HepG2 (cell line): ENCODE results near the gene TLK2. TPM values are rescaled to one million over a fixed set of nuclear protein-coding genes. Genes with fewer than 3 reads are reported as not detected.

Source experiments
- ATAC-seq: fragments of 200-7000 bp; cut with Tn5 transposase; 3 replicates; pipeline ENCODE4 v1.9.1; 2020; ENCODE audit warnings: mild to moderate bottlenecking, moderate library complexity
- BruUV-seq: library from RNA; stranded (reverse); fragments of 400-500 nt; replicated peaks from 2 replicates; lab custom pipeline; 2021; lab: Mats Ljungman, UMichigan
- CTCF ChIA-PET: fragments of 300-600 bp; formaldehyde crosslinking; extraction: SDS; loops from one replicate; lab custom pipeline; 2021; ENCODE audit warnings: low total read pairs, inconsistent platforms, low intra/inter-chr PET ratio; lab: Yijun Ruan, JAX
- POLR2A ChIA-PET: fragments of 350-600 bp; sonication (Branson Sonifier 250); formaldehyde crosslinking; loops from one replicate; lab custom pipeline; 2020; ENCODE audit warnings: antibody characterized with exemption, inconsistent platforms; lab: Yijun Ruan, JAX
- DNase-seq: peaks from one replicate; pipeline ENCODE4 v3.0.0-alpha.2; 2015; ENCODE audit warnings: low spot score
- FAIRE-seq: peaks from 3 replicates; lab custom pipeline; 2011; peaks lifted over from hg19 to GRCh38; lab: Jason Lieb, UNC
- H2AFZ ChIP-seq: one replicate; pipeline ENCODE4 v1.6.1; 2011; ENCODE audit warnings: low read length, inconsistent platforms
- H3K27ac ChIP-seq: fragments of 300-600 bp; 3 replicates; pipeline ENCODE4 v1.8.0; 2011; ENCODE audit warnings: mixed run types, mild to moderate bottlenecking, mixed read lengths, low read length, inconsistent platforms; ENCODE audit not compliant: insufficient read depth; ENCODE audit errors: extremely low read length
- H3K27me3 ChIP-seq, 2 experiments: fragments of 200-600 bp in 1 of 2; 2 replicates in 1 of 2; 3 replicates in 1 of 2; pipeline versions ENCODE4 v1.6.0 to v1.8.0; 2011; ENCODE audit warnings: low read length in 2 of 2, mild to moderate bottlenecking in 2 of 2, moderate library complexity in 2 of 2, inconsistent platforms in 1 of 2; ENCODE audit not compliant: insufficient read depth in 2 of 2, control insufficient read depth in 1 of 2
- H3K36me3 ChIP-seq, 2 experiments: fragments of 200-600 bp in 1 of 2; replicated peaks in 1 of 2; 2 replicates in 1 of 2; 3 replicates in 1 of 2; pipeline versions ENCODE4 v1.5.1 to v1.8.0; 2011; ENCODE audit warnings: low read length in 2 of 2, inconsistent platforms in 1 of 2; ENCODE audit not compliant: insufficient read depth in 2 of 2, control insufficient read depth in 1 of 2
- H3K4me1 ChIP-seq: 2 replicates; pipeline ENCODE4 v1.5.1; 2012; ENCODE audit warnings: low read length, inconsistent platforms; ENCODE audit not compliant: insufficient read depth
- H3K4me2 ChIP-seq: 2 replicates; pipeline ENCODE4 v1.6.0; 2011; ENCODE audit warnings: low read depth, low read length, inconsistent platforms
- H3K4me3 ChIP-seq, 3 experiments: fragments of 200-600 bp in 1 of 3; sonication (generic), shearing (Covaris generic) in 1 of 3; replicated peaks in 1 of 3; 2 replicates each; pipeline ENCODE4 v1.5.1; 2011 to 2016; ENCODE audit warnings: low read length in 3 of 3, inconsistent platforms in 2 of 3, low read depth in 2 of 3, mild to moderate bottlenecking in 2 of 3, control low read depth in 1 of 3, mixed read lengths in 1 of 3; ENCODE audit not compliant: insufficient read depth in 1 of 3
- H3K79me2 ChIP-seq: one replicate; pipeline ENCODE4 v1.6.1; 2011; ENCODE audit warnings: low read length, inconsistent platforms; ENCODE audit not compliant: insufficient read depth
- H3K9ac ChIP-seq: 2 replicates; pipeline ENCODE4 v1.6.0; 2011; ENCODE audit warnings: mild to moderate bottlenecking, low read depth, low read length, inconsistent platforms; ENCODE audit not compliant: insufficient read depth
- H3K9me3 ChIP-seq: 2 replicates; pipeline ENCODE4 v1.5.1; 2012; ENCODE audit warnings: mild to moderate bottlenecking, low read length
- H4K20me1 ChIP-seq: 2 replicates; pipeline ENCODE4 v1.6.0; 2011; ENCODE audit warnings: inconsistent platforms, mild to moderate bottlenecking, low read length, moderate library complexity; ENCODE audit not compliant: insufficient read depth
- ATF7 ChIP-seq, 2 experiments: fragments of 450-650 bp in 1 of 2; sonication (generic) in 1 of 2; formaldehyde crosslinking in 1 of 2; IDR thresholded peaks; 2 replicates each; pipeline versions ENCODE4 v1.4.0 to v1.6.1; 2016 to 2020; ENCODE audit warnings: antibody characterized with exemption in 1 of 2, mild to moderate bottlenecking in 1 of 2, missing genetic modification reagents in 1 of 2
- ELF3 ChIP-seq: IDR thresholded peaks from 2 replicates; pipeline ENCODE4 v1.6.1; 2016; ENCODE audit warnings: missing genetic modification reagents, missing compliant biosample characterization
- GATAD1 ChIP-seq: IDR thresholded peaks from 2 replicates; pipeline ENCODE4 v1.6.1; 2016; ENCODE audit warnings: missing genetic modification reagents, missing compliant biosample characterization
- HNRNPL ChIP-seq: fragments of 200-400 bp; formaldehyde crosslinking; IDR thresholded peaks from 2 replicates; pipeline ENCODE4 v1.6.1; 2017; ENCODE audit warnings: mild to moderate bottlenecking, low read depth, low read length
- KDM3A ChIP-seq: IDR thresholded peaks from 2 replicates; pipeline ENCODE4 v1.6.1; 2018; ENCODE audit warnings: low read depth, missing compliant biosample characterization
- MAF1 ChIP-seq: sonication (generic); formaldehyde crosslinking; IDR thresholded peaks from 2 replicates; pipeline ENCODE4 v1.5.0; 2020; ENCODE audit warnings: missing genetic modification reagents, borderline replicate concordance
- NCOA1 ChIP-seq: sonication (generic); formaldehyde crosslinking; IDR thresholded peaks from 2 replicates; pipeline ENCODE4 v1.9.0; 2021; ENCODE audit warnings: missing genetic modification reagents
- NR3C1 ChIP-seq: sonication (generic); formaldehyde crosslinking; IDR thresholded peaks from 2 replicates; pipeline ENCODE4 v1.4.0; 2020; ENCODE audit warnings: missing genetic modification reagents
- PAWR ChIP-seq: sonication (generic); formaldehyde crosslinking; IDR thresholded peaks from 2 replicates; pipeline ENCODE4 v1.4.0; 2020; ENCODE audit warnings: missing genetic modification reagents, mild to moderate bottlenecking, borderline replicate concordance
- RBFOX2 ChIP-seq: fragments of 200-400 bp; formaldehyde crosslinking; IDR thresholded peaks from 2 replicates; pipeline ENCODE4 v1.6.1; 2017; ENCODE audit warnings: low read depth, mild to moderate bottlenecking, low read length
- STAT5B ChIP-seq: sonication (generic); formaldehyde crosslinking; IDR thresholded peaks from 2 replicates; pipeline ENCODE4 v1.4.0; 2020; ENCODE audit warnings: missing genetic modification reagents
- ZNF121 ChIP-seq: sonication (generic); formaldehyde crosslinking; IDR thresholded peaks from 2 replicates; pipeline ENCODE4 v1.5.0; 2020; ENCODE audit warnings: mild to moderate bottlenecking, missing genetic modification reagents
- ZNF205 ChIP-seq: IDR thresholded peaks from 2 replicates; pipeline ENCODE4 v1.6.1; 2018; ENCODE audit warnings: missing biosample characterization, missing genetic modification reagents
- ZNF230 ChIP-seq: sonication (generic); formaldehyde crosslinking; IDR thresholded peaks from 2 replicates; pipeline ENCODE4 v1.4.0; 2020; ENCODE audit warnings: mild to moderate bottlenecking, missing genetic modification reagents
- ZNF3 ChIP-seq: IDR thresholded peaks from 2 replicates; pipeline ENCODE4 v1.7.0; 2017; ENCODE audit warnings: inconsistent platforms
- ZNF598 ChIP-seq: sonication (generic); formaldehyde crosslinking; IDR thresholded peaks from 2 replicates; pipeline ENCODE4 v1.5.1; 2020; ENCODE audit warnings: mild to moderate bottlenecking, missing genetic modification reagents, borderline replicate concordance
- ZNF768 ChIP-seq: sonication (generic); formaldehyde crosslinking; IDR thresholded peaks from 2 replicates; pipeline ENCODE4 v1.4.0; 2020; ENCODE audit warnings: missing genetic modification reagents
- ZNF776 ChIP-seq: sonication (generic); formaldehyde crosslinking; IDR thresholded peaks from 2 replicates; pipeline ENCODE4 v1.4.0; 2020; ENCODE audit warnings: mild to moderate bottlenecking, missing genetic modification reagents
- ZNF781 ChIP-seq: sonication (generic); formaldehyde crosslinking; IDR thresholded peaks from 2 replicates; pipeline ENCODE4 v1.5.1; 2020; ENCODE audit warnings: borderline replicate concordance, mild to moderate bottlenecking, missing genetic modification reagents; ENCODE audit errors: not compliant biosample characterization
- ZNF878 ChIP-seq: sonication (generic); formaldehyde crosslinking; IDR thresholded peaks from 2 replicates; pipeline ENCODE4 v1.8.1; 2023; ENCODE audit warnings: mild to moderate bottlenecking, missing genetic modification reagents, moderate library complexity
- ZSCAN31 ChIP-seq: sonication (generic); formaldehyde crosslinking; IDR thresholded peaks from 2 replicates; pipeline ENCODE4 v1.5.0; 2020; ENCODE audit warnings: low read depth, mild to moderate bottlenecking, missing genetic modification reagents
- WGBS: methylation state at CpG from one replicate; pipeline ENCODE4 v1.1.6; 2017; ENCODE audit warnings: low lambda C conversion rate; 5-methylcytosine and 5-hydroxymethylcytosine counted together
- in situ Hi-C: cut with HindIII; loops from 2 replicates; pipeline ENCODE4 v1.10.0; 2017; ENCODE audit warnings: low pct_unique_long_range_greater_than_20kb; ENCODE audit not compliant: extremely low pct_ligation_motif_present
- intact Hi-C: fragments of 100-400 bp; cut with micrococcal nuclease; formaldehyde crosslinking; loops from one replicate; pipeline ENCODE4 v1.10.0; 2022; ENCODE audit not compliant: unreplicated experiment
- polyA plus RNA-seq, 8 experiments: library from polyadenylated mRNA; depleted of rRNA in 3 of 8; stranded (reverse) in 7 of 8; unstranded in 1 of 8; fragments of >200 nt; fragmentation: Illumina TruSeq in 4 of 8; extraction: Trizol in 4 of 8; gene quantifications; 2 replicates each; pipeline versions ENCODE4 v1.2.1 to v1.2.3, GENCODE V29; 2011 to 2016; ENCODE audit warnings: low read depth in 4 of 8, missing spikeins in 1 of 8, mixed read lengths in 1 of 8; ENCODE audit not compliant: insufficient read depth in 1 of 8
- total RNA-seq, 5 experiments: library from RNA; depleted of rRNA; stranded (reverse); fragments of >200 nt; fragmentation: Illumina TruSeq; extraction: Trizol; gene quantifications; 2 replicates each; pipeline ENCODE4 v1.2.3, GENCODE V29; 2016; ENCODE audit warnings: low read depth in 1 of 5
- TF ChIP-seq, protein P1 (sequence below): sonication (generic); formaldehyde crosslinking; IDR thresholded peaks from 2 replicates; pipeline ENCODE4 v1.4.0; 2020; ENCODE audit warnings: low read depth, missing genetic modification reagents

TLK2 gene
- total and polyA plus RNA-seq, 2 of the 13 experiments (the other 11 are each of a cell fraction or from before 2014, with no cell fraction given), result 58.7 to 60.8 TPM

DNA sequence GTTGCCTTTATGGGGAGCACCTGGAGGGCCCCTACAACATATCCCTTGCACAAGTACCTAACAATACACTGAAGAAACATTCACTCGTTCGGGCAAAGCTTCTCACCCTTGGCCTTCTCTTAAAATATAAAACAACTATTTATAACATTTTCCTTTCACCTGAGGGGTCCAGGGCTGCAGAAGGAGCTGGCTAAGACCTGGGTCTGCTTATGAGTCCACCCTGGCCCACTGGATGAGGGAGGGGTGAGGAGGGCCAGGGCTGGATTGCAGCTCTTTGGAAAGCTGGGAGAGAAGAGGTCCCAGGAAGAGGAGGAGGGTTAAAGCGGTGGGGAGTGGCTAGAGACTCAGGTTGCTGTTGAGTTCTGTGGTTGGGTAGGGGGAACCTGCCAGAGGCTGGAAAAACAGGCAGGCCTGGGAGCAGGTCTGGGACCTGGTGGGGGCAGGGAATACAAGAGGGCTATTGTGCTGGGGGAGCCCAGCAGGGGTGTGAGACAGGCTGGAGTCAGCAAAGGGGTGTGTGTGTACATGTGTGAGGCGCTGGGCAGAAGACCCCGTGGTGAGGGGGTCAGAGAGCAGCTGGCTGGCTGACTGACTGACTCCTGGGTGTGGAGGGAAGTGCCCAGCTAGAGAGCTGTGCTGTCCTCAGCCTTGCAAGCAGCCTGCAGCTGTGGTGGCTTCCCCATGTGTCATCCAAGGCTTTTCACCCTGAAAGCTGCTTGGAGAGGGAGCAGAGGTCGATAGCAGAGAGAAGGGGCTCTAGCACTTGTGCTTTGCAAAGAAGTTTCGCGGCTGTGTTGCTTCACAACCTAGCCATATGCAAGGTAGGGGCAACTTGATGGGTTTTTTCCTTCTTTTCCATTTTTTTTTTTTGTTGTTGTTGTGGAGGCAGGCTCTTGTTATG lies 138.6 kb downstream of the TLK2 start:
- peak; percentile 88 for ATAC-seq
- peak overlapping the region; percentile 57 for H3K9ac ChIP-seq
- CTCF ChIA-PET, result no interaction called here
- no TSS peak for BruUV-seq
- POLR2A ChIA-PET, result no interaction called here
- H3K9me3 ChIP-seq, result no peaks in the 10 kb centered on the region
- no peak overlapping the region for H2AFZ ChIP-seq
- peaks cover 4 to 14% of the 10 kb centered on the region in 2 experiments; a peak in 4 of 5 replicates for H3K36me3 ChIP-seq
- H3K4me2 ChIP-seq, result peak overlapping the region; percentile 69
- in situ Hi-C loops (no loop called here), intact Hi-C loops (no loop called here)
- H3K79me2 ChIP-seq, result no peaks in the 10 kb centered on the region
- H3K27me3 ChIP-seq, result no peaks in the 10 kb centered on the region
- H4K20me1 ChIP-seq, result no peaks in the 10 kb centered on the region; the same call in 1 of the 2 replicates
- H3K27ac ChIP-seq, result peak overlapping the region; percentile 72
- DNase-seq, result peak; percentile 97
- H3K4me1 ChIP-seq, result peaks cover 36% of the 10 kb centered on the region
- peak; percentile 94 for FAIRE-seq
- H3K4me3 ChIP-seq, result peak overlapping the region in 1 of 3 experiments; percentile 29; a peak in 2 of 6 replicates
- WGBS, result 21% methylated on average over 8 of the region's 8 CpGs
- 0 out of 2 replicates have a peak, but pooled peaks have one; percentile 31 for TF ChIP-seq ZSCAN31 (CRISPR knock-in tag)
- TF ChIP-seq ZNF878 (CRISPR knock-in tag), result no peak
- no peak; the same call in 1 of the 2 replicates for TF ChIP-seq ZNF768 (CRISPR knock-in tag)
- TF ChIP-seq ZNF121 (CRISPR knock-in tag), result no peak
- TF ChIP-seq RBFOX2, result no peak
- TF ChIP-seq ZNF781, result no peak
- no peak for TF ChIP-seq NCOA1 (CRISPR knock-in tag)
- peak; percentile 22; the same call in 1 of the 2 replicates for TF ChIP-seq GATAD1
- TF ChIP-seq ZNF205 (CRISPR knock-in tag), result no peak
- no peak for TF ChIP-seq ATF7 (IDR thresholded peaks at IDR 0.05)
- TF ChIP-seq ATF7 (CRISPR knock-in tag; IDR thresholded peaks at IDR 0.05), result peak; percentile 63; the same call in 1 of the 2 replicates
- TF ChIP-seq, protein P1, sequence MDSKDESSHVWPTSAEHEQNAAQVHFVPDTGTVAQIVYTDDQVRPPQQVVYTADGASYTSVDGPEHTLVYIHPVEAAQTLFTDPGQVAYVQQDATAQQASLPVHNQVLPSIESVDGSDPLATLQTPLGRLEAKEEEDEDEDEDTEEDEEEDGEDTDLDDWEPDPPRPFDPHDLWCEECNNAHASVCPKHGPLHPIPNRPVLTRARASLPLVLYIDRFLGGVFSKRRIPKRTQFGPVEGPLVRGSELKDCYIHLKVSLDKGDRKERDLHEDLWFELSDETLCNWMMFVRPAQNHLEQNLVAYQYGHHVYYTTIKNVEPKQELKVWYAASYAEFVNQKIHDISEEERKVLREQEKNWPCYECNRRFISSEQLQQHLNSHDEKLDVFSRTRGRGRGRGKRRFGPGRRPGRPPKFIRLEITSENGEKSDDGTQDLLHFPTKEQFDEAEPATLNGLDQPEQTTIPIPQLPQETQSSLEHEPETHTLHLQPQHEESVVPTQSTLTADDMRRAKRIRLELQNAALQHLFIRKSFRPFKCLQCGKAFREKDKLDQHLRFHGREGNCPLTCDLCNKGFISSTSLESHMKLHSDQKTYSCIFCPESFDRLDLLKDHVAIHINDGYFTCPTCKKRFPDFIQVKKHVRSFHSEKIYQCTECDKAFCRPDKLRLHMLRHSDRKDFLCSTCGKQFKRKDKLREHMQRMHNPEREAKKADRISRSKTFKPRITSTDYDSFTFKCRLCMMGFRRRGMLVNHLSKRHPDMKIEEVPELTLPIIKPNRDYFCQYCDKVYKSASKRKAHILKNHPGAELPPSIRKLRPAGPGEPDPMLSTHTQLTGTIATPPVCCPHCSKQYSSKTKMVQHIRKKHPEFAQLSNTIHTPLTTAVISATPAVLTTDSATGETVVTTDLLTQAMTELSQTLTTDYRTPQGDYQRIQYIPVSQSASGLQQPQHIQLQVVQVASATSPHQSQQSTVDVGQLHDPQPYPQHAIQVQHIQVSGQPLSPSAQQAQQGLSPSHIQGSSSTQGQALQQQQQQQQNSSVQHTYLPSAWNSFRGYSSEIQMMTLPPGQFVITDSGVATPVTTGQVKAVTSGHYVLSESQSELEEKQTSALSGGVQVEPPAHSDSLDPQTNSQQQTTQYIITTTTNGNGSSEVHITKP, result no peak; the same call in none of the 2 replicates
- 0 out of 2 replicates have a peak, but pooled peaks have one; percentile 66 for TF ChIP-seq PAWR
- TF ChIP-seq STAT5B, result no peak
- no peak for TF ChIP-seq ZNF776 (CRISPR knock-in tag)
- 0 out of 2 replicates have a peak, but pooled peaks have one; percentile 66 for TF ChIP-seq ZNF3 (CRISPR knock-in tag)
- TF ChIP-seq HNRNPL, result peak; percentile 59; the same call in 1 of the 2 replicates
- no peak for TF ChIP-seq ZNF230 (CRISPR knock-in tag)
- TF ChIP-seq ZNF598 (CRISPR knock-in tag), result no peak
- TF ChIP-seq NR3C1 (CRISPR knock-in tag), result no peak
- no peak for TF ChIP-seq KDM3A (CRISPR knock-in tag)
- no peak for TF ChIP-seq MAF1 (CRISPR knock-in tag)
- TF ChIP-seq ELF3 (CRISPR knock-in tag), result no peak
